Fibroblast of pulmonary artery (primary cell): Measurements from ENCODE around the gene GRIK3.

Experiments
- DNase-seq: peaks from one replicate; pipeline ENCODE4 v3.0.0-alpha.2; 2010; ENCODE audit warnings: low read depth
- H3K4me3 ChIP-seq: replicated peaks from 2 replicates; pipeline ENCODE4 v1.5.1; 2011; ENCODE audit warnings: low read depth, mild to moderate bottlenecking, control low read depth, low read length, moderate library complexity
- CTCF ChIP-seq: IDR thresholded peaks from 2 replicates; pipeline ENCODE4 v1.5.1; 2011; ENCODE audit warnings: mild to moderate bottlenecking, control low read depth, low read length, inconsistent platforms; ENCODE audit errors: missing control alignments

Gene GRIK3

GRCh38 chr1:36889478-36890226 is 144.7 kb downstream of the GRIK3 start:
- H3K4me3 ChIP-seq, result no peak overlapping the region
- no peak for TF ChIP-seq CTCF
- no peak for DNase-seq

GRCh38 chr1:36888811-36889477 is 145.4 kb downstream of the GRIK3 start:
- H3K4me3 ChIP-seq, result no peak overlapping the region
- DNase-seq, result no peak
- TF ChIP-seq CTCF, result no peak

GRCh38 chr1:36885540-36886357 is 148.6 kb downstream of the GRIK3 start:
- TF ChIP-seq CTCF, result no peak

GRCh38 chr1:36884801-36885200 is 149.5 kb downstream of the GRIK3 start:
- DNase-seq, result no peak
- no peak overlapping the region for H3K4me3 ChIP-seq
- no peak for TF ChIP-seq CTCF

More at GRCh38 chr1:36885540-36886357, 148.6 kb downstream of the GRIK3 start:
- no peak for DNase-seq
- no peak overlapping the region for H3K4me3 ChIP-seq

GRCh38 chr1:36884029-36884701 is 150.2 kb downstream of the GRIK3 start:
- no peak for TF ChIP-seq CTCF
- no peak for DNase-seq
- no peak overlapping the region for H3K4me3 ChIP-seq

GRCh38 chr1:36883315-36883949 is 150.9 kb downstream of the GRIK3 start:
- no peak for TF ChIP-seq CTCF
- no peak for DNase-seq
- H3K4me3 ChIP-seq, result no peak overlapping the region
